ENCODE measurements around the gene SYNE2.

- TF ChIP-seq CTCF (IDR thresholded peaks at IDR 0.05; ENCODE audit: control extremely low read depth in 1 of 3, insufficient read depth in 1 of 3, low read depth in 1 of 3, low read length in 3 of 3) (no peak), EZH2 (IDR thresholded peaks at IDR 0.05; ENCODE audit: low read depth, low read length, severe bottlenecking) (no peak), CEBPB (IDR thresholded peaks at IDR 0.05; ENCODE audit: low read depth, low read length) (no peak), SIN3A (conservative IDR thresholded peaks at IDR 0.05 in 1 of 2, IDR thresholded peaks at IDR 0.05 in 1 of 2; ENCODE audit: low read depth in 1 of 2, low read length in 2 of 2) (no peak), JUND (IDR thresholded peaks at IDR 0.05; ENCODE audit: low read length) (no peak)
These were observed 395.9 kb downstream of the SYNE2 start for GRCh38 chr14:64248689-64249088.

Measured in H1 (cell line).